Stimulated activated CD8-positive, alpha-beta memory T cell treated with anti-CD3 and anti-CD28 coated beads, Interleukin-4, amount 100 ng/mL, for 1 hour (primary cell): ENCODE data around the gene ARG2.

Experiments
- DNase-seq, 2 donors: peaks; one replicate each; pipeline ENCODE4 v3.0.0-alpha.2; 2020; ENCODE audit warnings: low read depth in 2 of 2, low spot score in 1 of 2

Gene ARG2

GRCh38 chr14:67619446-67620216 lies at the start of gene ARG2:
ARG2 (plus strand) TSS chr14:67619920; CDS start chr14:67619978, 58 bp downstream.
- peak; percentile 95 to 97 for DNase-seq

- no peak for DNase-seq
These were observed 49.3 kb upstream of the ARG2 start for GRCh38 chr14:67570453-67570852.

- peak; percentile 13 to 47 for DNase-seq
These were observed 48.3 kb upstream of the ARG2 start for GRCh38 chr14:67571275-67571990.

DNA sequence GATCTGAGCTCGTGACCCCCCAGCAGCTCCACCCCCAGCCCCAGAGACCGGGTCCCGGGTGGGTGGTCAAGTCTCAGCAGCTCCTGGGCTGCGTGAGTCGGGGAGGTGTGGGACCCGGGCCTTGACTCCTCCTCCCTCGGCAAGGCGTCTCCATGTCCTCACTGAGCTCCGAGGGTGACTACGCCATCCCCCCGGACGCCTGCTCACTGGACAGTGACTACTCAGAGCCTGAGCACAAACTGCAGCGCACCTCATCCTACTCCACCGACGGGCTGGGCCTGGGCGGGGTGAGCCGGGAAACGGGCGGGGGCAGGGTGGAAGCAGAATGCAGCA lies 47.8 kb upstream of the ARG2 start:
- DNase-seq = no peak

DNA sequence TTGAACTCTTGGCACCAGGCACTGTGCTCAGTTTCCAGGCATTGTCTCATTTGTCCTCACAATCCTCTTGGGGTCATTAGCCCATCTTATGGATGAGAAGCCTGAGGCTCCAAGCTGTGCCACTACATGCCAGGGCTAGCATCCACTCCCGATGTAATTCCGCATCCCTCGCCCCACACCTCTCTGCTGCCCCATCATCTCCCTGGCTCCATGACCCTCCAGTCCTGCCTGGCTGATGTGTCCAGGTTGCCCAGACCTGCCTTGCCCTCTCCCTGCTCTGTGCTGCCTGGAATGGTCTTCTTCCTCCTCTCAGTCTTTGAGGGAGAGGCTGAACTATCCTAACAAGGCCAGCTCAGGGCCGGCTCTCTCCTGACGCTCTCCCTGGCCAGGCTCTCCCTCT lies 47.1 kb upstream of the ARG2 start:
- no peak for DNase-seq

GRCh38 chr14:67573228-67574010 lies 46.3 kb upstream of the ARG2 start:
- DNase-seq = no peak

DNA sequence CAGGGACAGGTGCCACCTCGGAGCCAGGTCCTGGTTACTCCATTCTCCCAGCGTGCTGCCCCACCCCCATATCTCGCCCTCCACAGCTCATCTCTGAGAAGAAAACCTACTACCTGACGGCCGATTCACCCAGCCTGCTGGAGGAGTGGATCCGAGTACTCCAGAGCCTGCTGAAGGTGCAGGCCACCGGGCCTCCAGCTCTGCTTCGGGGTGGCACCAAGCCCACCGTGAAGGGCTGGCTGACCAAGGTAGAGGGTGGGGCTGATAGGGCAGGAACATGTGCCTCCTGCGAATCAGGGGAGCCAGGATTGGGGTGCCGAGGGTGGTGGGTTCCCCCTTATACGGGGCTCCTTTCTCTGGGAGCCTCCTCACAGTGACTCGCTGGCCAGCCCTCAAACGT lies 45.6 kb upstream of the ARG2 start:
- no peak for DNase-seq

DNA sequence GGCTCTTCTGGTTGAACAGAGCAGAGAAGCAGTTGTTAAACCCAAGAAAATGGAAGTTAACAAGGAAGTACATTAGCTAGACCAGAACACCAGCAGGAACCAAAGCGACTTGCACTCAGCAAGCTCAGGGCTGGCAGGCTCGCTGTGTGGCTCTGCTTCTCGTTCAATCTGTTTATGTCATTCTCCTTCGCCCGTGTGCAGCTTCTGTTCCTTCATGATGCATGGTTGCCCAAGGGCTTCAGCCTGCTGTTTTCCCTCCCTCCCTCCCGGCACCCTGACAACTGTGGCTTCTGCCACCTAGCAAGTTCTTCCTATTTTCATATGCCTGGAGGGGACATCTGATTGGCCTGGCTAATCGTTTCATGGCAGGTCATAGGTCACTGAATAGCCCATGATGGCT lies 44.9 kb upstream of the ARG2 start:
- DNase-seq = no peak

GRCh38 chr14:67575684-67576083 lies 44.0 kb upstream of the ARG2 start:
- no peak for DNase-seq

DNA sequence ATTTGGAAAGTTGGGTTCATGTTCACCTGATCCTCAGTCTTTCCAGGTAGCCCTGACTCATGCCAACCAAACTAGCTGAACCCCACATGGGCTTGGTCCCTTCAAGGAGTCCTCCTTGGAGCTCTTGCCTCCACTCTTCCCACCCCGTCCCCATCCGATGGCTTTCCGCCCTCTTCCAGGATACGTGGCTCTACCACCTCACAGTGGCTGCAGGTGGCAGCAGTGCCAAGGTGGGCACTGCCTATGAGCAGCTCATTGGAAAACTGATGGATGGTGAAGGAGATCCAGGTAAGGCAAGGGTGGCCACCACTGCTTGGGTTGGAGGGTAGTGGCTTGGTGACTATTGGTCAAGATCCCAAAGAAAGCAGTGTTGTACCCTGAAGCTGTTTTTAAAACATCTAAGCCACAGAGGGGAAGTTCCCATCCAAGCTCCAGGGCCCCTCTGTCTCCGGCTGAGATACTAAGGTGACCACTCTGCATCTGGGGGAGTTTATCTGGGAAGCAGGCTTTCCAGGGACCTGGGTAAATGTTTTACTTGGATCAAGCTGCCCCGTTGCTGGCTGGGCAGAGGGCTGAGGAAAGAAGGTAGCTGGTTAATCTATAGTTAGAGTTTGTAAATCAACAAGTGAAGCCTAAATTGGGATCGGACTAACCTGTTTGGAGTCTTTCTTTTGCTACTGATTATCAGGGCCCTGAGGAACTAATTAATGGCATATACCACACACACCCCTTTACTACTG lies 43.3 kb upstream of the ARG2 start:
- DNase-seq = no peak

GRCh38 chr14:67577181-67577808 lies 42.4 kb upstream of the ARG2 start:
- DNase-seq = no peak

DNA sequence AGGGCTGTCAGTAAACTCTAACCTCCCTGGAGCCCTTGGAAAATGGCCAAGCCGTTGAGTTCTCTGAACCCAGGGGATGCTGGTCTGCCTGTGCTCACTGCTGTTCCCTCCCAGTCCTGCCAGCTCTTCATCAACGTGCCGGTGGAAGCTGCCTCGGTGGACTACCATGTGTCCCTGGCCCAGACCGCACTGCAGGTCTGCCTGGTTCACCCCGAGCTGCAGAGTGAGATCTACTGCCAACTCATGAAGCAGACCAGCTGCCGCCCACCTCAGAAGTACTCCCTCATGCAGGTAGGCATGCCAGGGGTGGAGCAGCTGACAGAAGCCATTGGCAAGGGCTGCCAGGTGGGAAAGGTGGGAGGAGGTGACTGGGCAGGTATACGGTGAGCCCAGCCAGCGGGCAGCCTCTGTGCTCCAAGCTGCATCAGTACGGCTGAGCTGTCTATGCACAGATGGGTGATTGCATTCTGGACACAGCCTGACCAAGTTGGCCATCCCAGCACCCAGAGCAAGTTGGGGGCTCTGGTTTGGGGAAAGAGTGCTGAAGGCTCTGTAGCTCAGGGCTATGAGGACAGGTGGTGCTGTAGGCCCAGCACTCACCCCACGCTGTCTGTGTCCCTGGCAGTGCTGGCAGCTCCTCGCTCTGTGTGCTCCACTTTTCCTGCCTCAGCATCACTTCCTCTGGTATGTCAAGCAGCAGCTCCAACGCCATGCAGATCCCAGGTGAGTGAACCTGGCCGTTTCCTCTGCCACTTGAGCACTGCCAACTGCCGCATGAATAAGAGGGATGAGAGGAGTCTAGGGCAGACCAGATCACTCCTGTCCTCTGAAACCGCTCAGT lies 41.6 kb upstream of the ARG2 start:
- DNase-seq = no peak

DNA sequence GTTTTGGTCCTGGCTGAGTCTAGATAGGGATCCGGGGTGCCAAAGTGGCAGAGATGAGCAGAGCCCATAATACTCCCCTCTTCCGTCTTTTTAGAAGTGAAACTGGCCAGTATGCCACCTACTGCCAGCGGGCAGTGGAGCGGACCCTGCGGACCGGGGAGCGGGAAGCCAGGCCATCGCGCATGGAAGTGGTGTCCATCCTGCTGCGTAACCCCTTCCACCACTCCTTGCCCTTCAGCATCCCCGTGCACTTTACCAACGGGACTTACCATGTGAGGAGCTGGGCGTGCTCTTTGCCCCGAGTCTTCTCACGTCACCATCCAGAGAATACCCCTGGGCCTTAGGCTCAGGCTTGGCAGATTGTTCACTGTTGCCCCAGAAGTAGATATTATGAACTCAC lies 40.7 kb upstream of the ARG2 start:
- DNase-seq = no peak

GRCh38 chr14:67579636-67580035 lies 40.1 kb upstream of the ARG2 start:
- no peak for DNase-seq

DNA sequence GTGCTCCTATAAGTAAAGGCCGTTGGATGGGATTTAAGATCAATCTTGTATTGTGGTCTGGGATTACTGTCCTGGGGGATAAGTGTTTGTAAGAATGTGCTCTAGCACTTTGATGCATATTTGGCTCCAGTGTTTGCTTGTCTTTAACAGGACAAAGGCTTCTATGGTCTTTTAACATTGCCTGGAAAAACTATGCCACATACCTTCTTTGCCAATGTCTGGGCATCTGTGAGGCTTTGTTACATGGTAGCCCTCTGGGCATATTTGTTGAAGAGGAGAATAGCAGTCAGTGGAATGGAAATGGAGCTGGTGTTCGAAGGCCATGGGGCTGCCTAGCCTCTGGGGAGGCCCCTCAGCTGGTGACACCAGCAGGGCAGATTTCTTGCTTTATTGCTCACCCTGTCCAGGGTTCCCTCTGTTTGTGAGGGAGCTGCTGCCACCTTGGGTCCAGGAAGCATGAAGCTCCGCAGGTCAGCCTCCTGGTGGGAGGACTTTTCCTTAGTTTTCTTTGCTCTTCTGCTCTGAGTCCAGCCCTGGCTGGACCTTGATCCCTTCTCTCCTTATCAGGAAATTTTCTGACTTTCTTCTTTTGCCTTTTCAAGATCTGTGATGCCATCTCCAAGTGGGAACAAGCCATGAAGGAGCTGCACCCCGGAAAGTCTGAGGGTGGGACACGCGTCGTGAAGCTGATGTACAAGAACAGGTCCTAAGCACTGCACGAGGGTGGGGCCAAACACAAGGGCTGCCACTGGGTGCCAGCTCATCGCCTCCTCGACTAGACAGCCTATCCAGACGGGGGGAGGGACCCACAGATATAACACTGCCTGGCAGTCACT lies 39.2 kb upstream of the ARG2 start:
- DNase-seq = no peak

DNA sequence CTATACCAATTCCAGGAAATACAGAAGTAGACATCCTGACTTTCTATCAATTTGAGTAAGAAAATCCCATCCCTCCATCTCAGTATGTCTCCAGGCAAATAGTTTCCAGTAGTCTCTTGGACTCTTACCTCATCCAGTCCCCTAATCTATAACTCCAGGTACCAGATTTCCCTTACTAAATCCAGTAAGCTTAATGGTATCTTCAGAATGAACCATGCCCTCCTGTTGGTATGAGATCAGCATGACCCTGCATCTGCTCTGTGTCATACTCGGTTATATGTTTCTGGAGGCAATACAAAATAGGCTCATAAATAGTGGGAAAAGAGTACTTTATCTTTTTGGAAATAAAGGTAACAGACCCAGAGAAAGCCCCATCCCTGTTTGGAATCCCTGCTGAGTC lies 38.1 kb upstream of the ARG2 start:
- DNase-seq = no peak

GRCh38 chr14:67582061-67582460 lies 37.7 kb upstream of the ARG2 start:
- no peak for DNase-seq

DNA sequence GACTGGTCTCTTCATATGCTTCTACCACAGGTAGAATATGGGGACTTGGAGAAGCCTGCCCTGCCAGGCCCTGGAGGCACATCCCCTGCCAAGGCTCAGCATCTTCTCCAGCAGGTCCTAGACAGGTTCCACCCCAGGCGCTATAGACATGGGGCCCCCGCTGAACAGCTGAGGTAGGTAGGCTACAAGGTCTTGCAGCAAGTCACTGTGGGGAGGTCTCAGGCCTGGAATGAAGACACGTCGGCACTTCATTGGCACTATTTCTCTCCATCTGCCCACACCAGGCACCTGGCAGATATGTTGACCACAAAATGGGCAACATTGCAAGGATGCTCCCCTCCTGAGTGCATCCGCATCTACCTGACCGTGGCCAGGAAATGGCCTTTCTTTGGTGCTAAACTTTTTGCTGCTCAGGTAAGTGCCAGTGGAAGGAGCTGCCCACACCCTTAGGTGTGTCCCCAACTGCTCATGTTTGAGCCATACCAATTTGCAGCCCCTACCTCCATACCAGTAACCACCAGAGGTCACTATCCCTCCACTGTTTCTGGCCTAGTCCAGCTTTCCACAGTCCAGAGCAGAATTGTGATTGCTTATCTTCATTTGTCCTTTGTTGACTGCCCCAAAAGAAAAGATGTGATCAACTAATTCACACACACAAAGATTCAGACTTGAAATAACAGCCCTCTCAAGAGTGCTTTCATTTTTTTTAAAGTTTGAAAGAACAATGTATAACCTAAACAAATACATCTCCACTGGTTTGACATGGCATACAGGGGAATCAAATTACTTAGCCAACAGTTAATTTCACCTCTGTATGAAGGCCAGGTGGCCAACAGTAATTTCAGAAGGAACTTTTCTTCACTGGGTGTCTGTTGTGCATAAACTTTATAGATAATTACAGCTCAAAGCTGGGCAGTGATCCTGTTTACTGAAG lies 35.7 kb upstream of the ARG2 start:
- DNase-seq = no peak
